Thyroid gland (tissue), 4 donors: Measurements from ENCODE around the gene GPN1. TPM values are rescaled to one million over a fixed set of nuclear protein-coding genes. Genes with fewer than 3 reads are reported as not detected.
"Not testable (repeated sequence)": the region's sequence is repeated elsewhere in the genome, so short reads cannot be mapped to it uniquely, and the experiment has no call there.

Source experiments
- DNase-seq, 2 donors: peaks; one replicate each; pipeline ENCODE4 v3.0.0-alpha.2; 2019
- H3K27ac ChIP-seq, 3 donors: fragments of 200-600 bp; sonication (generic); 1 replicate in 2 of 3; 2 replicates in 1 of 3; pipeline ENCODE4 v1.5.1; 2016 to 2019; ENCODE audit warnings: mild to moderate bottlenecking in 1 of 3, moderate library complexity in 1 of 3
- H3K27me3 ChIP-seq: fragments of 200-600 bp; sonication (generic); one replicate; pipeline ENCODE4 v1.5.1; 2019
- H3K36me3 ChIP-seq, 2 donors: fragments of 200-600 bp; sonication (generic); one replicate each; pipeline ENCODE4 v1.5.1; 2016 to 2019
- H3K4me1 ChIP-seq, 2 donors: fragments of 200-600 bp; sonication (generic); one replicate each; pipeline ENCODE4 v1.5.1; 2017 to 2019
- H3K4me3 ChIP-seq, 3 donors: fragments of 200-600 bp; sonication (generic); replicated peaks in 1 of 3; 1 replicate in 2 of 3; 2 replicates in 1 of 3; pipeline ENCODE4 v1.5.1; 2016; ENCODE audit warnings: mild to moderate bottlenecking in 1 of 3
- H3K9me3 ChIP-seq: fragments of 200-600 bp; sonication (generic); one replicate; pipeline ENCODE4 v1.5.1; 2017
- POLR2A ChIP-seq, 2 donors: fragments of 450-650 bp; IDR thresholded peaks; one replicate each; pipeline ENCODE4 v1.6.1; 2017; ENCODE audit warnings: antibody characterized with exemption in 2 of 2, mild to moderate bottlenecking in 2 of 2, moderate library complexity in 1 of 2
- WGBS, 2 donors: methylation state at CpG; one replicate each; pipeline ENCODE4 v1.1.5; 2017; 5-methylcytosine and 5-hydroxymethylcytosine counted together
- intact Hi-C: fragments of 100-400 bp; cut with DNase I; formaldehyde crosslinking; loops from one replicate; pipeline ENCODE4 v1.15.1; 2023
- total RNA-seq, 4 donors: library from RNA; depleted of rRNA; stranded (reverse); fragments of >200 nt; gene quantifications; one replicate each; pipeline ENCODE4 v1.2.3, GENCODE V29; 2016
- TF ChIP-seq, protein P1 (sequence below), 6 experiments: fragments of 200-600 bp in 3 of 6; fragments of 450-650 bp in 3 of 6; sonication (generic) in 3 of 6; IDR thresholded peaks; one replicate each; pipeline ENCODE4 v1.5.1; 2016 to 2019; ENCODE audit warnings: antibody characterized with exemption in 6 of 6, mild to moderate bottlenecking in 2 of 6, inconsistent platforms in 1 of 6, moderate library complexity in 1 of 6

Gene GPN1
- total RNA-seq, 4 donors from 2014 or later, result 24.2 to 26.9 (median 24.9) TPM

DNA sequence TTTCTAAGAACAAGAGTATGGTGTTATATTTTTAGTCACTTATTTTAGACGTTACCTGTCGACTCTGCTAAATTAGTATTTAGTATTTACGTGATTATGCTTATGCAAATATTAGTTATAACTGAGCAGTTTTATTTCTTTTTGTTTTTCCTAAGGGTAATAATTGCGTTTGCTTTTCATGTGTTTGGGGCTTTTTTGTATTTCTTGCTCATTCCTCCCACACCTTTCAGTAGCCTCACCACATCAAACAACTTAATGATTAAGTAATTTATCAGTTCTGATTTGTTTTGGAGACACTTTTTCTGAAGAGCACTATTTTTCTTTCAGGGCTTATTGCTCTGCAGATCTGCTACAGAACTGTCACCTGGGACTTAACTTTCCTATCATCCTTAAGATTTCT lies 42.4 kb downstream of the GPN1 start:
- 95 to 96% methylated on average over 4 of the region's 4 CpGs for WGBS, 2 donors
- TF ChIP-seq, protein P1, sequence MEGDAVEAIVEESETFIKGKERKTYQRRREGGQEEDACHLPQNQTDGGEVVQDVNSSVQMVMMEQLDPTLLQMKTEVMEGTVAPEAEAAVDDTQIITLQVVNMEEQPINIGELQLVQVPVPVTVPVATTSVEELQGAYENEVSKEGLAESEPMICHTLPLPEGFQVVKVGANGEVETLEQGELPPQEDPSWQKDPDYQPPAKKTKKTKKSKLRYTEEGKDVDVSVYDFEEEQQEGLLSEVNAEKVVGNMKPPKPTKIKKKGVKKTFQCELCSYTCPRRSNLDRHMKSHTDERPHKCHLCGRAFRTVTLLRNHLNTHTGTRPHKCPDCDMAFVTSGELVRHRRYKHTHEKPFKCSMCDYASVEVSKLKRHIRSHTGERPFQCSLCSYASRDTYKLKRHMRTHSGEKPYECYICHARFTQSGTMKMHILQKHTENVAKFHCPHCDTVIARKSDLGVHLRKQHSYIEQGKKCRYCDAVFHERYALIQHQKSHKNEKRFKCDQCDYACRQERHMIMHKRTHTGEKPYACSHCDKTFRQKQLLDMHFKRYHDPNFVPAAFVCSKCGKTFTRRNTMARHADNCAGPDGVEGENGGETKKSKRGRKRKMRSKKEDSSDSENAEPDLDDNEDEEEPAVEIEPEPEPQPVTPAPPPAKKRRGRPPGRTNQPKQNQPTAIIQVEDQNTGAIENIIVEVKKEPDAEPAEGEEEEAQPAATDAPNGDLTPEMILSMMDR (IDR thresholded peaks at IDR 0.05), result no peak
- no peak for TF ChIP-seq POLR2A (IDR thresholded peaks at IDR 0.05)
- intact Hi-C loops, result no loop called here
- H3K9me3 ChIP-seq, result no peaks in the 10 kb centered on the region
- no peaks in the 10 kb centered on the region for H3K4me1 ChIP-seq
- no peaks in the 10 kb centered on the region for H3K27me3 ChIP-seq
- H3K4me3 ChIP-seq, result no peak overlapping the region
- peaks cover 42 to 44% of the 10 kb centered on the region in 2 donors for H3K36me3 ChIP-seq
- no peak for DNase-seq
- no peak overlapping the region for H3K27ac ChIP-seq

DNA sequence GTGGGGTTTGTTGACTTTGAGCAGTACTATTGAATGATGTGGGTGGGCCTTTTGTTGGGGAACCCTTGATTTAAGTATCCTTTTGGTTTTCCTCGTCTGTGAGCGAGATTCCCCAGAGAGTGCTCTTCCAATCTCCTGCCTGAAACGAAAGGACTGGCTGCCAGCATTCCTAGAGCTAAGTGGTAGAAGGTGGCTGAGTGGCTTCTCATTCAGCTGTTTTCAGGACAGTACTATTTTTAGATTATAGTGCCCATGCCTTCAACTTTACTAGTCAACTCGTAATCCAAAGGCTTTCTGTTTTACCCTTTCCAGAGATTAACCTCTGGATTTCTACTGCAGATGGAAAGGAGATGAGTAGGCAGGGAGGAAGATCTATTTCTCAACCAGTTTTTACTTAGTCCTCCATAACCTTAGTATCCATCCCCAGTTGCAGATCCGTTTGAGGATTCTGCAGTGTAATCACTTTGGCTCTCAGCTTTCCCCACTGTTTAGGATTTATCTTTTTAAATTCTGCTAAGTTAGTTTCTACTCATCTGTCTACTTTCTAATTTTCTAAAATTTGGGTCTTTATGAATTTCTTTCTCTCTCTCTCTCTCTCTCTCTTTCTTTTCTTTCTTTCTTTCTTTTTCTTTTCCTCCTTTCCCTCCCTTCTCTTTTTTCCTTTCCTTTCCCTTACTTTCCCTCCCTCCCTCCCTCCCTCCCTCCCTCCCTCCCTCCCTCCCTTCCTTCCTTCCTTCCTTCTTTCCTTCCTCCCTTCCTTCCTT lies 44.1 kb downstream of the GPN1 start:
- DNase-seq, result no peak
- Histone ChIP-seq H3K27me3 (no peaks in the 10 kb centered on the region), H3K4me3 (no peak overlapping the region), H3K9me3 (no peaks in the 10 kb centered on the region), H3K36me3 (peaks cover 48 to 53% of the 10 kb centered on the region in 2 donors), H3K4me1 (no peaks in the 10 kb centered on the region), H3K27ac (no peak overlapping the region)
- WGBS, 2 donors, result 72 to 78% methylated on average over 5 of the region's 5 CpGs
- TF ChIP-seq POLR2A (IDR thresholded peaks at IDR 0.05), result no peak
- TF ChIP-seq, protein P1 (IDR thresholded peaks at IDR 0.05), result no peak
- intact Hi-C loops, result no loop called here

DNA sequence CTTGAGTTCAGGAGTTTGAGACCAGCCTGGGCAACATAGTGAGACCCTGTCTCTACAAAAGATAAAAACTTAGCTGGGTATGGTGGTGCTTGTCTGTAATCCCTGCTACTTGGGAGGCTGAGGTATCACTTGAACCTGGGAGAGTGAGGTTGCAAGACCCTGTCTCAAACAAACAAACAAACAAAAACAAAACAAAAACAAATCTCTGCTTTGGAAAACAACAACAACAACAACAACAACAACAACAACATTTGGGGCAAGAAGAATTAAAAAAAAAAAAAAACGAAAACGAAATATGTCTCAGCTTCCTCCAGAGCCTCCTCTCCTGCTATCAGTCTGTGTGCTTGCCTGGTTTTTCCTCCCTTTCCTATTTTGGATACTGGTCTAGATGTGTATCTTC lies 51.7 kb downstream of the GPN1 start:
- H3K9me3 ChIP-seq, result no peaks in the 10 kb centered on the region
- intact Hi-C loops, result no loop called here
- TF ChIP-seq, protein P1 (IDR thresholded peaks at IDR 0.05), result no peak
- TF ChIP-seq POLR2A (IDR thresholded peaks at IDR 0.05), result no peak
- H3K36me3 ChIP-seq, result peaks cover 29 to 31% of the 10 kb centered on the region in 2 donors
- no peaks in the 10 kb centered on the region for H3K27me3 ChIP-seq
- H3K27ac ChIP-seq, result no peak overlapping the region
- no peaks in the 10 kb centered on the region for H3K4me1 ChIP-seq
- no peak overlapping the region for H3K4me3 ChIP-seq
- DNase-seq, result no peak
- WGBS, 2 donors, result 90 to 93% methylated on average over 2 of the region's 2 CpGs

DNA sequence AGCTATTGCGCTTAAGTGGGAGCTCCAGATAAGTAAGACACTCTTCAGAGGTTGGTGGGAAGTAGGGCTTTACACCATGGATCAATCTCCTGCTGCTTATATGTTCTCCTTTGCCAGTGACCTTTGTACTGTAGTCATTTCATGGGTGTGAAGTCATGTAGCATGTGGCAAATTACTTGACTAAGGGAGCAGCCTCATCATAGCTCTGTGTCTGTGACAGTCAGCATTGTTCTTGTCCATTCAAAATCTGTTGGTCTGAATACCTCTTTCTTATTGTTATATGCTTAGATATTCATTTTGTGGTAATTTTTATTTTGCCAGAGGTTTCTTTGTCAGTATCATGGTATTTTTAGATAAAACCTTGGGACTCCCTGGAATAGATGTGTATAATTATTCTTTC lies 53.0 kb downstream of the GPN1 start:
- intact Hi-C loops, result no loop called here
- no peak overlapping the region for H3K27ac ChIP-seq
- no peaks in the 10 kb centered on the region for H3K4me1 ChIP-seq
- TF ChIP-seq, protein P1 (IDR thresholded peaks at IDR 0.05), result no peak
- TF ChIP-seq POLR2A (IDR thresholded peaks at IDR 0.05), result no peak
- H3K36me3 ChIP-seq, result peaks cover 33% of the 10 kb centered on the region in 2 donors
- no peaks in the 10 kb centered on the region for H3K27me3 ChIP-seq
- no peaks in the 10 kb centered on the region for H3K9me3 ChIP-seq
- WGBS, 2 donors, result 87 to 96% methylated on average over 1 of the region's 1 CpG
- DNase-seq, result no peak
- H3K4me3 ChIP-seq, result no peak overlapping the region

DNA sequence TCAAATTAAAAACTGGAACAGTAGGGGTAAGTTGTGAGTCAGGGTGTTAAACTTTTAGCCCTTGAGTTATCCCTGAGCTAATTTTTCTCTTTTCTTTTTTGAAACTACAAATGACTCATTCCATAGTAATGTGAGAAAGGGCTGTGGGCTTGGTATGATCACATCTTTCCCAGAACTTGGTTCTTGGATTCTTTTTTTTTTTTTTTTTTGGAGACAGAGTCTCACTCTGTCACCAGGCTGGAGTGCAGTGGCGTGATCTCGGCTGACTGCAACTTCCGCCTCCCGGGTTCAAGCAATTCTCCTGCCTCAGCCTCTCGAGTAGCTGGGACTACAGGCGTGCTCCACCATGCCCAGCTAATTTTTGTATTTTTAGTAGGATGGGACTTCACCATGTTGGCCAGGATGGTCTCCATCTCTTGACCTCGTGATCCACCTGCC lies 53.5 kb downstream of the GPN1 start:
- H3K4me3 ChIP-seq, H3K9me3 ChIP-seq, H3K27me3 ChIP-seq, H3K4me1 ChIP-seq, intact Hi-C loops, H3K27ac ChIP-seq, DNase-seq: not testable (repeated sequence)
- WGBS, 2 donors, result 90 to 93% methylated on average over 7 of the region's 7 CpGs
- H3K36me3 ChIP-seq, result peaks cover 28 to 37% of the 10 kb centered on the region in 2 donors
